Subcutaneous adipose tissue (tissue), 4 donors: Measurements from ENCODE around the gene DEFB112. TPM values are rescaled to one million over a fixed set of nuclear protein-coding genes. Genes with fewer than 3 reads are reported as not detected.

Experiments
- total RNA-seq, 4 donors: library from RNA; depleted of rRNA; stranded (reverse); fragments of >200 nt; gene quantifications; one replicate each; pipeline ENCODE4 v1.1.0, GENCODE V29; 2016
- TF ChIP-seq, protein P1 (sequence below): fragments of 450-650 bp; IDR thresholded peaks from one replicate; pipeline ENCODE4 v1.5.1; 2016; ENCODE audit warnings: low read depth, mild to moderate bottlenecking, control low read depth, antibody characterized with exemption, moderate library complexity

DEFB112 gene
- total RNA-seq, 4 donors from 2014 or later, result not detected

DNA sequence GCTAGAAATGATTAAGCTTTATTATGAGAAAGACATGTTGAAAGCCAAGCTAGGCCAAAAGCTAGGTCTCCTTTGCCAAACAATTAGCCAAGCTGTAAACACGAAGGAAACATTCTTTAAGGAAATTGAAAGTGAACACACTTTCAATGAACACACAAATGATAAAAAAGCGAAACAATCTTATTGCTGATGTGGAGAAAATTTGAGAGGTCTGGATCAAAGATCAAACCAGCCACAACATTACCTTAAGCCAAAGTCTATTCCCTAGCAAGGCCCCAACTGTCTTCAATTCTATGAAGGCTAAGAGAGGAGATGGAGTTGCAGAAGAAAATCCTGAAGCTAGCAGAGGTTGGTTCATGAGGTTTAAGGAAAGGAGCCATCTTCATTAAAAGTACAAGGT, 40.2 kb upstream of the DEFB112 start:
- TF ChIP-seq, protein P1, sequence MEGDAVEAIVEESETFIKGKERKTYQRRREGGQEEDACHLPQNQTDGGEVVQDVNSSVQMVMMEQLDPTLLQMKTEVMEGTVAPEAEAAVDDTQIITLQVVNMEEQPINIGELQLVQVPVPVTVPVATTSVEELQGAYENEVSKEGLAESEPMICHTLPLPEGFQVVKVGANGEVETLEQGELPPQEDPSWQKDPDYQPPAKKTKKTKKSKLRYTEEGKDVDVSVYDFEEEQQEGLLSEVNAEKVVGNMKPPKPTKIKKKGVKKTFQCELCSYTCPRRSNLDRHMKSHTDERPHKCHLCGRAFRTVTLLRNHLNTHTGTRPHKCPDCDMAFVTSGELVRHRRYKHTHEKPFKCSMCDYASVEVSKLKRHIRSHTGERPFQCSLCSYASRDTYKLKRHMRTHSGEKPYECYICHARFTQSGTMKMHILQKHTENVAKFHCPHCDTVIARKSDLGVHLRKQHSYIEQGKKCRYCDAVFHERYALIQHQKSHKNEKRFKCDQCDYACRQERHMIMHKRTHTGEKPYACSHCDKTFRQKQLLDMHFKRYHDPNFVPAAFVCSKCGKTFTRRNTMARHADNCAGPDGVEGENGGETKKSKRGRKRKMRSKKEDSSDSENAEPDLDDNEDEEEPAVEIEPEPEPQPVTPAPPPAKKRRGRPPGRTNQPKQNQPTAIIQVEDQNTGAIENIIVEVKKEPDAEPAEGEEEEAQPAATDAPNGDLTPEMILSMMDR, result no peak

DNA sequence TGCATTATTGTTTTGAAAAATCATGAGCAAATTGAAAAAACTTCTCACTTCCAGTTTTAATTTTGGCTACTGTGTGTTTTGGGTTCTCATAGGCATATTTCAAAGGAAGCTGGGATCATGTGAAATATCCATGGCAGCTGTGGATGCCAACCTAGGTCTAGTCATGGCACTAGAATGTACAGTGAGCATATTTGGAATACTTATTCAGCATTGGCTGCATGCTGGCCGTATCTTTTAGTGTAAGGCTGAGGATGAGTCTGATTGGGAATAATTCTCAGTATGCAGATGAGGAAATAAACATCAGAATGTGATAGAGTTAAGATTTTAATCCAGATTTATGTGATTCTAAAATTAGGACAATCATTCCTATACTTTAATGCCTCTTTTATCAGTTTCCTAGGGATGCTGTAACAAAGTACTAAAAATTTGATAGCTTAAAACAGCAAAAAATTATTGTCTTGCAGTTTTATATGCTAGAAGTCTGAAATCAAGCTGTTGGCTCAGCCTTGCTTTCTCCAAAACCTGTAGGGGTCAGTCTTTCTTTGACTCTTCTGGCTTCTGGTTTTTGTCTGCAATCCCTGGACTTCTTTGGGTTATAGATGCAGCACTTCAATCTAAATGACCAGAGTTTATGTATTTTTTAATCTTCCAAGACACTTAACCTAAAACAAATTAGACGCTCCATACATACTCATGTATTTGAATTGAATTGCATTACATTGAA, 37.7 kb upstream of the DEFB112 start:
- TF ChIP-seq, protein P1, result no peak

- TF ChIP-seq, protein P1, result no peak
Observed at GRCh38 chr6:50077385-50077784, 27.7 kb upstream of the DEFB112 start.

GRCh38 chr6:50076431-50076830, 26.7 kb upstream of the DEFB112 start:
- TF ChIP-seq, protein P1, result no peak

DNA sequence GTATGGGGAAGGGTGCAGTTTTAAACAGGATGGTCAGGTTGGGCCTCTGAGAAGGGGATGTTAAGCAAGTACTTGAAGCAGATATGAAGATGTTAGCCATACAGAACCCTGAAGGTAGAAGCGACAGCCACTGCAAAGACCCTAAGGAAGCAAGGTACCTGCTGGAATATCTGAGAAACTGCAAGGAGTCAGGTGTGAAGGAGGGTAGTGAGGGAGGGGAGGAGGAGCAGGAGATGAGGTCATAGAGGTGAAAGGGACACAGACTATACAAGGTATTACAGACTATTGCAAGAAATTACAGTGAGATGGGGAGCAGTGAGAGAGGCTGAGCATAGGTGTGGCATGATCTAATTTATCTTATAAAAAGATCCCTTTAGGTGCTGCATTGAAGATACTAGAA, 22.2 kb upstream of the DEFB112 start:
- TF ChIP-seq, protein P1, result no peak

GRCh38 chr6:50070101-50070500, 20.4 kb upstream of the DEFB112 start:
- TF ChIP-seq, protein P1, result no peak

- TF ChIP-seq, protein P1, result no peak
Observed at GRCh38 chr6:50062051-50062450, 12.3 kb upstream of the DEFB112 start.
